Smooth muscle cell (in vitro differentiated cells): ENCODE results near the gene VAT1L. TPM values are rescaled to one million over a fixed set of nuclear protein-coding genes. Genes with fewer than 3 reads are reported as not detected.

Experiments
- DNase-seq: peaks from one replicate; lab custom pipeline; 2025; ENCODE audit not compliant: unreplicated experiment; lab: John Stamatoyannopoulos, UW
- H2AFZ ChIP-seq: fragments of 200-600 bp; sonication (generic); 2 replicates; pipeline ENCODE4 v1.6.0; 2016; ENCODE audit warnings: antibody characterized with exemption, low read depth, mild to moderate bottlenecking
- H3F3A ChIP-seq: fragments of 200-600 bp; sonication (generic); 2 replicates; pipeline ENCODE4 v1.6.0; 2017; ENCODE audit warnings: antibody characterized with exemption, low read depth
- H3K27ac ChIP-seq: fragments of 200-600 bp; sonication (generic); 2 replicates; pipeline ENCODE4 v1.5.1; 2016; ENCODE audit warnings: low read depth, mild to moderate bottlenecking
- H3K27me3 ChIP-seq: fragments of 200-600 bp; sonication (generic); 2 replicates; pipeline ENCODE4 v1.6.1; 2016; ENCODE audit warnings: low read depth, mild to moderate bottlenecking
- H3K36me3 ChIP-seq: fragments of 200-600 bp; sonication (generic); 2 replicates; pipeline ENCODE4 v1.5.1; 2016; ENCODE audit warnings: low read depth
- H3K4me1 ChIP-seq: fragments of 200-600 bp; sonication (generic); 2 replicates; pipeline ENCODE4 v1.5.1; 2016; ENCODE audit warnings: low read depth
- H3K4me2 ChIP-seq: fragments of 200-600 bp; sonication (generic); 2 replicates; pipeline ENCODE4 v1.6.0; 2016; ENCODE audit warnings: mild to moderate bottlenecking
- H3K4me3 ChIP-seq: fragments of 200-600 bp; sonication (generic); 2 replicates; pipeline ENCODE4 v1.5.1; 2016; ENCODE audit warnings: mild to moderate bottlenecking
- H3K79me2 ChIP-seq: fragments of 200-600 bp; sonication (generic); 2 replicates; pipeline ENCODE4 v1.6.0; 2016; ENCODE audit warnings: low read depth, mild to moderate bottlenecking
- H3K9ac ChIP-seq: fragments of 200-600 bp; sonication (generic); 2 replicates; pipeline ENCODE4 v1.6.0; 2016; ENCODE audit warnings: low read depth
- H3K9me3 ChIP-seq: fragments of 200-600 bp; sonication (generic); replicated peaks from 2 replicates; pipeline ENCODE4 v1.5.1; 2016; ENCODE audit warnings: low read depth
- H4K20me1 ChIP-seq: fragments of 200-600 bp; sonication (generic); 2 replicates; pipeline ENCODE4 v1.6.0; 2016; ENCODE audit warnings: low read depth
- CTCF ChIP-seq: fragments of 200-600 bp; sonication (generic); IDR thresholded peaks from 2 replicates; pipeline ENCODE4 v1.5.1; 2017; ENCODE audit warnings: borderline replicate concordance, mild to moderate bottlenecking, antibody characterized with exemption; ENCODE audit not compliant: insufficient read depth, poor library complexity, severe bottlenecking
- WGBS: methylation state at CpG from one replicate; pipeline ENCODE4 v1.1.7; 2016; ENCODE audit warnings: low lambda C conversion rate; 5-methylcytosine and 5-hydroxymethylcytosine counted together
- polyA plus RNA-seq: library from polyadenylated mRNA; unstranded; fragments of >200 nt; fragmentation: Nextera tagmentation; extraction: Ambion mirVana; gene quantifications from 2 replicates; pipeline ENCODE4 v1.2.1, GENCODE V29; 2016
- total RNA-seq: library from RNA; depleted of rRNA; stranded (reverse); fragments of >200 nt; gene quantifications from 2 replicates; pipeline ENCODE4 v1.2.3, GENCODE V29; 2014

VAT1L gene
- total and polyA plus RNA-seq, 2 experiments from 2014 or later: 4.0 to 5.4 TPM

- H3K4me2 ChIP-seq: no peak overlapping the region
- H3K27ac ChIP-seq: no peak overlapping the region
- no peaks in the 10 kb centered on the region for H3K9me3 ChIP-seq
Observed at GRCh38 chr16:77849646-77850258, 61.4 kb downstream of the VAT1L start.

GRCh38 chr16:77850636-77851333 is 62.4 kb downstream of the VAT1L start:
- WGBS: 88% methylated on average over 8 of the region's 8 CpGs
- no peak overlapping the region for H3K4me2 ChIP-seq
- H3K9me3 ChIP-seq: no peaks in the 10 kb centered on the region
- H3K79me2 ChIP-seq: no peaks in the 10 kb centered on the region
- no peaks in the 10 kb centered on the region for H3F3A ChIP-seq
- H2AFZ ChIP-seq: no peak overlapping the region
- TF ChIP-seq CTCF: no peak
- H3K4me1 ChIP-seq: peaks cover 5% of the 10 kb centered on the region
- no peak for DNase-seq
- H3K9ac ChIP-seq: no peak overlapping the region
- no peak overlapping the region for H3K4me3 ChIP-seq
- no peaks in the 10 kb centered on the region for H3K36me3 ChIP-seq
- H4K20me1 ChIP-seq: no peaks in the 10 kb centered on the region
- H3K27ac ChIP-seq: no peak overlapping the region
- no peaks in the 10 kb centered on the region for H3K27me3 ChIP-seq

More at GRCh38 chr16:77849646-77850258, 61.4 kb downstream of the VAT1L start:
- Histone ChIP-seq H4K20me1 (no peaks in the 10 kb centered on the region), H3K4me3 (no peak overlapping the region), H2AFZ (no peak overlapping the region), H3K27me3 (no peaks in the 10 kb centered on the region), H3K4me1 (peaks cover 12% of the 10 kb centered on the region), H3K79me2 (no peaks in the 10 kb centered on the region), H3K36me3 (no peaks in the 10 kb centered on the region), H3K9ac (no peak overlapping the region), H3F3A (no peaks in the 10 kb centered on the region)
- TF ChIP-seq CTCF: no peak
- 87% methylated on average over 13 of the region's 13 CpGs for WGBS
- DNase-seq: no peak

- no peak overlapping the region for H3K9ac ChIP-seq
- H3K9me3 ChIP-seq: no peaks in the 10 kb centered on the region
- no peak overlapping the region for H3K4me2 ChIP-seq
- no peaks in the 10 kb centered on the region for H3K36me3 ChIP-seq
- no peak for TF ChIP-seq CTCF
- H4K20me1 ChIP-seq: no peaks in the 10 kb centered on the region
- no peaks in the 10 kb centered on the region for H3K27me3 ChIP-seq
- no peak overlapping the region for H2AFZ ChIP-seq
- peaks cover 11% of the 10 kb centered on the region for H3K4me1 ChIP-seq
- no peaks in the 10 kb centered on the region for H3F3A ChIP-seq
- H3K27ac ChIP-seq: no peak overlapping the region
- no peaks in the 10 kb centered on the region for H3K79me2 ChIP-seq
- 88% methylated on average over 5 of the region's 5 CpGs for WGBS
- H3K4me3 ChIP-seq: no peak overlapping the region
- no peak for DNase-seq
Observed at GRCh38 chr16:77853161-77853560, 64.8 kb downstream of the VAT1L start.
